ENCODE measurements around the gene DIAPH3. TPM values are rescaled to one million over a fixed set of nuclear protein-coding genes. Genes with fewer than 3 reads are reported as not detected.

The DIAPH3 gene, protein sequence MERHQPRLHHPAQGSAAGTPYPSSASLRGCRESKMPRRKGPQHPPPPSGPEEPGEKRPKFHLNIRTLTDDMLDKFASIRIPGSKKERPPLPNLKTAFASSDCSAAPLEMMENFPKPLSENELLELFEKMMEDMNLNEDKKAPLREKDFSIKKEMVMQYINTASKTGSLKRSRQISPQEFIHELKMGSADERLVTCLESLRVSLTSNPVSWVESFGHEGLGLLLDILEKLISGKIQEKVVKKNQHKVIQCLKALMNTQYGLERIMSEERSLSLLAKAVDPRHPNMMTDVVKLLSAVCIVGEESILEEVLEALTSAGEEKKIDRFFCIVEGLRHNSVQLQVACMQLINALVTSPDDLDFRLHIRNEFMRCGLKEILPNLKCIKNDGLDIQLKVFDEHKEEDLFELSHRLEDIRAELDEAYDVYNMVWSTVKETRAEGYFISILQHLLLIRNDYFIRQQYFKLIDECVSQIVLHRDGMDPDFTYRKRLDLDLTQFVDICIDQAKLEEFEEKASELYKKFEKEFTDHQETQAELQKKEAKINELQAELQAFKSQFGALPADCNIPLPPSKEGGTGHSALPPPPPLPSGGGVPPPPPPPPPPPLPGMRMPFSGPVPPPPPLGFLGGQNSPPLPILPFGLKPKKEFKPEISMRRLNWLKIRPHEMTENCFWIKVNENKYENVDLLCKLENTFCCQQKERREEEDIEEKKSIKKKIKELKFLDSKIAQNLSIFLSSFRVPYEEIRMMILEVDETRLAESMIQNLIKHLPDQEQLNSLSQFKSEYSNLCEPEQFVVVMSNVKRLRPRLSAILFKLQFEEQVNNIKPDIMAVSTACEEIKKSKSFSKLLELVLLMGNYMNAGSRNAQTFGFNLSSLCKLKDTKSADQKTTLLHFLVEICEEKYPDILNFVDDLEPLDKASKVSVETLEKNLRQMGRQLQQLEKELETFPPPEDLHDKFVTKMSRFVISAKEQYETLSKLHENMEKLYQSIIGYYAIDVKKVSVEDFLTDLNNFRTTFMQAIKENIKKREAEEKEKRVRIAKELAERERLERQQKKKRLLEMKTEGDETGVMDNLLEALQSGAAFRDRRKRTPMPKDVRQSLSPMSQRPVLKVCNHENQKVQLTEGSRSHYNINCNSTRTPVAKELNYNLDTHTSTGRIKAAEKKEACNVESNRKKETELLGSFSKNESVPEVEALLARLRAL
- total RNA-seq = 14.1 and 24.5 TPM in 2 replicates

DNA sequence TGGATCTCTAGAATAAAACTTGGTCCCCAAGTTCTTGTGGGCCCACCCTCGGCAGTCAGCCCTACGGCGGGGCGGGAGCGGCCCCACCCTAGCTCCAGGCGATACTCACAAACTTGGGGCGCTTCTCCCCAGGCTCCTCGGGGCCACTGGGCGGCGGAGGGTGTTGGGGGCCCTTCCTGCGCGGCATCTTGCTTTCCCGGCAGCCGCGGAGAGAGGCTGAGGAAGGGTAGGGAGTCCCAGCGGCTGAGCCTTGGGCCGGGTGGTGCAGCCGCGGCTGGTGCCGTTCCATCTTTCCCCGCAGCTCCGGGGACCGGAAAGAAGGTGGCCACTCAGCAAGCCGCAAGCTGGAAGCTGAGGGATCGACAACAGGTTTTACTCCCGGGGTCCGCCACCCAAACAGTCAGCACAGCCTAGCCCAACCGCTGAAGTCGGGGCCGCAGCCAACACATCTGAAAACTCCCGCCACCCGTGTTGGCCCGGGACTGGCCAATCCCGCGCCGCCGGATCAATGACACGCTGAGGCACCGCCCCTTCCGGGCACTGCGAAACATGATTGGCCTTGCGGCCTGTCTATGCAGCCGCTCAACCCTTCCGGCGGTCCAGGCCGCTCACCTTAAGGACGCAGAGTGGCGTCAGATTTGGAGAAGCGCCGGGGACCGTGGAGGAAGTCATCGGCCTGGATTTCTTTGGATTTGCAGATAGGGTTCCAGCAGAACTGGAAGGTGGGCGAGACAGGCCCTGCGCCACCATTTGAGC is at the start of gene DIAPH3:
Gene DIAPH3 (minus strand): TSS at position 451 of the 756 bp plus-strand sequence. CDS start 162 bp downstream, at position 289.

Other genes starting within 250 kb of the DIAPH3 start
- gene TDRD3, start 233.3 kb upstream of the DIAPH3 start, total RNA-seq = 9.8 and 11.7 TPM in 2 replicates